Upper lobe of right lung (tissue), 1 donor: Measurements from ENCODE around the gene RTN4RL1. TPM values are rescaled to one million over a fixed set of nuclear protein-coding genes. Genes with fewer than 3 reads are reported as not detected.

Experiments used
- ATAC-seq: fragments of 200-7000 bp; cut with Tn5 transposase; one replicate; pipeline ENCODE4 v1.9.1; 2020; ENCODE audit warnings: mild to moderate bottlenecking, moderate library complexity
- DNase-seq: peaks from one replicate; pipeline ENCODE4 v3.0.0-alpha.2; 2020
- H3K27ac ChIP-seq: fragments of 200-600 bp; one replicate; pipeline ENCODE4 v1.8.0; 2022
- H3K27me3 ChIP-seq: fragments of 200-600 bp; one replicate; pipeline ENCODE4 v1.8.0; 2022; ENCODE audit warnings: mild to moderate bottlenecking
- H3K36me3 ChIP-seq: fragments of 200-600 bp; one replicate; pipeline ENCODE4 v1.8.0; 2022
- H3K4me1 ChIP-seq: fragments of 200-600 bp; one replicate; pipeline ENCODE4 v1.8.0; 2022
- H3K4me3 ChIP-seq: fragments of 200-600 bp; one replicate; pipeline ENCODE4 v1.8.0; 2022; ENCODE audit warnings: mild to moderate bottlenecking
- H3K9me3 ChIP-seq: fragments of 200-600 bp; one replicate; pipeline ENCODE4 v1.8.0; 2022
- intact Hi-C: fragments of 100-400 bp; cut with DNase I; formaldehyde crosslinking; loops from one replicate; pipeline ENCODE4 v1.11.0; 2022
- total RNA-seq: library from RNA; stranded (reverse); fragmentation: NEBNext Ultra II Directional; extraction: Animal tissue kit (Norgen Biotek cat#: 25700); gene quantifications from one replicate; pipeline ENCODE4 v1.2.1, GENCODE V29; 2021
- TF ChIP-seq, protein P1 (sequence below): fragments of 200-600 bp; IDR thresholded peaks from one replicate; pipeline ENCODE4 v1.8.0; 2022; ENCODE audit warnings: antibody characterized with exemption
- donor health status: DM: no; HTN: yes; CAD: no; lungs with severe emphysema.

Gene RTN4RL1
- total RNA-seq, 1 donor from 2014 or later = 4.3 TPM

- H3K27ac ChIP-seq = no peak overlapping the region
- peak; percentile 57 for ATAC-seq
- H3K36me3 ChIP-seq = no peaks in the 10 kb centered on the region
- TF ChIP-seq, protein P1, sequence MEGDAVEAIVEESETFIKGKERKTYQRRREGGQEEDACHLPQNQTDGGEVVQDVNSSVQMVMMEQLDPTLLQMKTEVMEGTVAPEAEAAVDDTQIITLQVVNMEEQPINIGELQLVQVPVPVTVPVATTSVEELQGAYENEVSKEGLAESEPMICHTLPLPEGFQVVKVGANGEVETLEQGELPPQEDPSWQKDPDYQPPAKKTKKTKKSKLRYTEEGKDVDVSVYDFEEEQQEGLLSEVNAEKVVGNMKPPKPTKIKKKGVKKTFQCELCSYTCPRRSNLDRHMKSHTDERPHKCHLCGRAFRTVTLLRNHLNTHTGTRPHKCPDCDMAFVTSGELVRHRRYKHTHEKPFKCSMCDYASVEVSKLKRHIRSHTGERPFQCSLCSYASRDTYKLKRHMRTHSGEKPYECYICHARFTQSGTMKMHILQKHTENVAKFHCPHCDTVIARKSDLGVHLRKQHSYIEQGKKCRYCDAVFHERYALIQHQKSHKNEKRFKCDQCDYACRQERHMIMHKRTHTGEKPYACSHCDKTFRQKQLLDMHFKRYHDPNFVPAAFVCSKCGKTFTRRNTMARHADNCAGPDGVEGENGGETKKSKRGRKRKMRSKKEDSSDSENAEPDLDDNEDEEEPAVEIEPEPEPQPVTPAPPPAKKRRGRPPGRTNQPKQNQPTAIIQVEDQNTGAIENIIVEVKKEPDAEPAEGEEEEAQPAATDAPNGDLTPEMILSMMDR = no peak
- peaks cover 32% of the 10 kb centered on the region for H3K4me1 ChIP-seq
- peak overlapping the region; percentile 55 for H3K4me3 ChIP-seq
- H3K9me3 ChIP-seq = no peaks in the 10 kb centered on the region
- H3K27me3 ChIP-seq = peaks cover 5% of the 10 kb centered on the region
- intact Hi-C loops = no loop called here
- DNase-seq = peak; percentile 87
Observed at GRCh38 chr17:2050300-2051060, 25.3 kb upstream of the RTN4RL1 start.

DNA sequence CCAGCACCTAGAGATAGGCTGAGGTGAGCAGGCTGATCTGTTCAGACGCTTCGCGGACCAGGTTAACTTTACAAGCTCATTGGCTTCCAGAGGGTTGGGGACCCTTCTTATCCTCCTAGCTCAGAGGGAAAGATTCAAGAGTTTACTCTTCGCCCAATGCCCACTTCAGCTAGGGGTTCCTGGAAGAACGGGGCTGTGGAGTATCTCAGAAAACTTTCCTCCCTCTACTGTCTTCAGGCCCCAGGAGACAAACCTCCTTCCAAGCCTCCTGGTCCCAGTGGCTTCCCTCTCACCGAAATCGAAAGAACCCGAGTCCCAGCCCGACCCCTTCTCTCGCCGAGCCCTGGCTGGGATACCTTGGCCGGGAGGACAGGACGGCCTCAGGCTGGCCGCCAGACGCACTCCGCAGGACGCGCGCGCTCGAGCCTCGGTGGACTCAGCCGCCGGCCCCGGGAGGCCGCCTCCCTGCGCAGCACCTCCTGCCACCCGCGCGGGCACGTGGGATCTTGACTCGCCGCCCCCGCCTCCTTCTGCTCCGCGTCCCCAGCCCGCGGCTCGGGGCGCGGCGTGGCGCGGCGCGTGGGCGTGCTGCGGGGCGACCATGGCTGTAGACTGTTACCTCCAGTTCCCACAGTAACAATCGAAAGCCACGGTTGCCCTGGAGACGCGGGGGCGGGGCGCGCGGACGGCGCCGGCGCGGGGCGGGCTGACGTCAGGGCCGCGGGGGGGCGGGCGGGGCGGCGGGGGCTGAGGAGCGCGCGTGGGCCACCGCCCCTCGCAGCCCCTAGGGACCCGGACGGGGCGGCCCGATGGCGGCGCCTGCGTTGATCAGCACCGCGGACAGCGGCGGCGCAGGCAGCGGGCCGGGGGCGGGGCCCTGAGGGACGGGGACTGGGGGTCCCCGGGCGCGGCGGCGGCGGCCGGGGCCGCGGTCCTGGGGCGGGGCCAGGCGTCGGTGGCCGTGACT lies 24.5 kb upstream of the RTN4RL1 start:
- ATAC-seq = peak; percentile 74
- intact Hi-C loops = no loop called here
- TF ChIP-seq, protein P1 = no peak

GRCh38 chr17:2048805-2049204 lies 23.7 kb upstream of the RTN4RL1 start:
- TF ChIP-seq, protein P1 = no peak
- H3K9me3 ChIP-seq = no peaks in the 10 kb centered on the region
- peak overlapping the region; percentile 72 for H3K4me3 ChIP-seq
- intact Hi-C loops = no loop called here
- DNase-seq (no peak), ATAC-seq (no peak)
- H3K4me1 ChIP-seq = peaks cover 26% of the 10 kb centered on the region
- no peak overlapping the region for H3K27ac ChIP-seq
- peaks cover 7% of the 10 kb centered on the region for H3K36me3 ChIP-seq
- H3K27me3 ChIP-seq = peaks cover 5% of the 10 kb centered on the region

More for the DNA sequence above, 24.5 kb upstream of the RTN4RL1 start:
- Histone ChIP-seq H3K27ac (peak overlapping the region; percentile 74), H3K36me3 (no peaks in the 10 kb centered on the region), H3K4me3 (peak overlapping the region; percentile 72), H3K9me3 (no peaks in the 10 kb centered on the region), H3K27me3 (peaks cover 5% of the 10 kb centered on the region), H3K4me1 (peaks cover 31% of the 10 kb centered on the region)
- peak; percentile 94 for DNase-seq

- Histone ChIP-seq H3K9me3 (no peaks in the 10 kb centered on the region), H3K36me3 (peaks cover 17% of the 10 kb centered on the region), H3K27me3 (peaks cover 5% of the 10 kb centered on the region), H3K27ac (no peak overlapping the region), H3K4me1 (peaks cover 24% of the 10 kb centered on the region), H3K4me3 (no peak overlapping the region)
- DNase-seq (no peak), ATAC-seq (no peak)
- TF ChIP-seq, protein P1 = no peak
- intact Hi-C loops = no loop called here
Observed at GRCh38 chr17:2047590-2047989, 22.5 kb upstream of the RTN4RL1 start.

GRCh38 chr17:2044263-2044894 lies 19.2 kb upstream of the RTN4RL1 start:
- H3K27ac ChIP-seq = no peak overlapping the region
- no peak for ATAC-seq
- H3K36me3 ChIP-seq = peaks cover 26% of the 10 kb centered on the region
- no peaks in the 10 kb centered on the region for H3K9me3 ChIP-seq
- no peak overlapping the region for H3K4me3 ChIP-seq
- intact Hi-C loops = no loop called here
- no peaks in the 10 kb centered on the region for H3K27me3 ChIP-seq
- TF ChIP-seq, protein P1 = no peak
- H3K4me1 ChIP-seq = peaks cover 21% of the 10 kb centered on the region
- no peak for DNase-seq
